Lower lobe of right lung (tissue), 2 donors: Measurements from ENCODE around the gene GNG7. TPM values are rescaled to one million over a fixed set of nuclear protein-coding genes. Genes with fewer than 3 reads are reported as not detected.
"Not testable (repeated sequence)": the region's sequence is repeated elsewhere in the genome, so short reads cannot be mapped to it uniquely, and the experiment has no call there.

Experiments
- ATAC-seq, 2 donors: fragments of 200-7000 bp; cut with Tn5 transposase; one replicate each; pipeline ENCODE4 v1.9.1; 2020 to 2022; ENCODE audit warnings: mild to moderate bottlenecking in 2 of 2, moderate library complexity in 2 of 2
- DNase-seq: peaks from one replicate; pipeline ENCODE4 v3.0.0-alpha.2; 2020
- H3K27ac ChIP-seq: fragments of 200-600 bp; one replicate; pipeline ENCODE4 v1.8.0; 2022
- H3K27me3 ChIP-seq: fragments of 200-600 bp; one replicate; pipeline ENCODE4 v1.8.0; 2022; ENCODE audit warnings: low read depth
- H3K36me3 ChIP-seq: fragments of 200-600 bp; one replicate; pipeline ENCODE4 v1.8.0; 2022; ENCODE audit warnings: mild to moderate bottlenecking
- H3K4me1 ChIP-seq: fragments of 200-600 bp; one replicate; pipeline ENCODE4 v1.8.0; 2022
- H3K4me3 ChIP-seq: fragments of 200-600 bp; one replicate; pipeline ENCODE4 v1.8.0; 2022; ENCODE audit warnings: mild to moderate bottlenecking
- H3K9me3 ChIP-seq: fragments of 200-600 bp; one replicate; pipeline ENCODE4 v1.8.0; 2022
- CTCF ChIP-seq: fragments of 200-600 bp; IDR thresholded peaks from one replicate; pipeline ENCODE4 v1.8.0; 2022; ENCODE audit warnings: antibody characterized with exemption, mild to moderate bottlenecking
- intact Hi-C: fragments of 100-400 bp; cut with DNase I; formaldehyde crosslinking; loops from one replicate; pipeline ENCODE4 v1.11.0; 2022
- total RNA-seq: library from RNA; stranded (reverse); fragmentation: NEBNext Ultra II Directional; extraction: Animal tissue kit (Norgen Biotek cat#: 25700); gene quantifications from one replicate; pipeline ENCODE4 v1.2.1, GENCODE V29; 2021
- donor health status: DM: no; HTN: yes; CAD: no; lungs with severe emphysema.

The GNG7 gene
- total RNA-seq, 1 donor from 2014 or later: 6.2 TPM

- no peaks in the 10 kb centered on the region for H3K27me3 ChIP-seq
- DNase-seq (peak; percentile 32), ATAC-seq (no peak)
- H3K36me3 ChIP-seq: no peaks in the 10 kb centered on the region
- TF ChIP-seq CTCF: no peak
- no peaks in the 10 kb centered on the region for H3K9me3 ChIP-seq
- no peak overlapping the region for H3K4me3 ChIP-seq
- peaks cover 44% of the 10 kb centered on the region for H3K4me1 ChIP-seq
- no peak overlapping the region for H3K27ac ChIP-seq
- intact Hi-C loops: loop anchor here (10.0 kb wide), 1 partner anchor 138 kb away; the partner anchor contains the start of gene GADD45B
These were observed 89.8 kb downstream of the GNG7 start for GRCh38 chr19:2612619-2613249.

GRCh38 chr19:2611483-2612464, 90.7 kb downstream of the GNG7 start:
- Histone ChIP-seq H3K27ac (peak overlapping the region; percentile 84), H3K9me3 (no peaks in the 10 kb centered on the region), H3K4me3 (peak overlapping the region; percentile 52), H3K4me1 (peaks cover 37% of the 10 kb centered on the region), H3K36me3 (no peaks in the 10 kb centered on the region), H3K27me3 (no peaks in the 10 kb centered on the region)
- ATAC-seq (no peak), DNase-seq (peak; percentile 46)
- TF ChIP-seq CTCF: no peak
- intact Hi-C loops: loop anchor here (10.0 kb wide), 1 partner anchor 137 kb away; the partner anchor contains the start of gene GADD45B

- H3K4me1 ChIP-seq: peaks cover 28% of the 10 kb centered on the region
- peak overlapping the region; percentile 52 for H3K4me3 ChIP-seq
- no peaks in the 10 kb centered on the region for H3K27me3 ChIP-seq
- H3K9me3 ChIP-seq: no peaks in the 10 kb centered on the region
- no peaks in the 10 kb centered on the region for H3K36me3 ChIP-seq
- H3K27ac ChIP-seq: peak overlapping the region; percentile 84
- ATAC-seq (peak; percentile 95), DNase-seq (peak; percentile 94)
- intact Hi-C loops: loop anchor here (10.0 kb wide), 1 partner anchor 136 kb away; the partner anchor contains the start of gene GADD45B
- peak; percentile 97 for TF ChIP-seq CTCF
These were observed 91.6 kb downstream of the GNG7 start for GRCh38 chr19:2610637-2611482.

GRCh38 chr19:2609389-2610116, 92.9 kb downstream of the GNG7 start:
- intact Hi-C loops: loop anchor here (10.0 kb wide), 1 partner anchor 135 kb away; the partner anchor contains the start of gene GADD45B
- Histone ChIP-seq H3K9me3 (no peaks in the 10 kb centered on the region), H3K36me3 (no peaks in the 10 kb centered on the region), H3K27ac (no peak overlapping the region), H3K4me3 (no peak overlapping the region), H3K27me3 (no peaks in the 10 kb centered on the region), H3K4me1 (peaks cover 23% of the 10 kb centered on the region)
- ATAC-seq (no peak), DNase-seq (peak; percentile 34)
- TF ChIP-seq CTCF: no peak

- H3K36me3 ChIP-seq, H3K9me3 ChIP-seq, intact Hi-C loops, H3K27me3 ChIP-seq, H3K27ac ChIP-seq, H3K4me3 ChIP-seq, ATAC-seq, DNase-seq: not testable (repeated sequence)
- H3K4me1 ChIP-seq: peaks cover 17% of the 10 kb centered on the region
These were observed 93.5 kb downstream of the GNG7 start for GRCh38 chr19:2609034-2609388.
